SK-N-MC (cell line): ENCODE data around the gene KLHL35.

Experiments used
- EZH2 ChIP-seq: fragments of 200-600 bp; sonication (generic); IDR thresholded peaks from one replicate; pipeline ENCODE4 v1.6.1; 2017; ENCODE audit warnings: antibody characterized with exemption
- FOXP2 ChIP-seq: optimal IDR thresholded peaks from 2 replicates; pipeline ENCODE3; 2011; ENCODE audit warnings: mild to moderate bottlenecking, moderate library complexity; ENCODE audit not compliant: insufficient read depth; ENCODE audit errors: extremely low read length, control extremely low read depth
- POLR2AphosphoS5 ChIP-seq: IDR thresholded peaks from 2 replicates; pipeline ENCODE4 v1.6.1; 2012; ENCODE audit warnings: mild to moderate bottlenecking, low read depth, low read length, borderline replicate concordance

DNA sequence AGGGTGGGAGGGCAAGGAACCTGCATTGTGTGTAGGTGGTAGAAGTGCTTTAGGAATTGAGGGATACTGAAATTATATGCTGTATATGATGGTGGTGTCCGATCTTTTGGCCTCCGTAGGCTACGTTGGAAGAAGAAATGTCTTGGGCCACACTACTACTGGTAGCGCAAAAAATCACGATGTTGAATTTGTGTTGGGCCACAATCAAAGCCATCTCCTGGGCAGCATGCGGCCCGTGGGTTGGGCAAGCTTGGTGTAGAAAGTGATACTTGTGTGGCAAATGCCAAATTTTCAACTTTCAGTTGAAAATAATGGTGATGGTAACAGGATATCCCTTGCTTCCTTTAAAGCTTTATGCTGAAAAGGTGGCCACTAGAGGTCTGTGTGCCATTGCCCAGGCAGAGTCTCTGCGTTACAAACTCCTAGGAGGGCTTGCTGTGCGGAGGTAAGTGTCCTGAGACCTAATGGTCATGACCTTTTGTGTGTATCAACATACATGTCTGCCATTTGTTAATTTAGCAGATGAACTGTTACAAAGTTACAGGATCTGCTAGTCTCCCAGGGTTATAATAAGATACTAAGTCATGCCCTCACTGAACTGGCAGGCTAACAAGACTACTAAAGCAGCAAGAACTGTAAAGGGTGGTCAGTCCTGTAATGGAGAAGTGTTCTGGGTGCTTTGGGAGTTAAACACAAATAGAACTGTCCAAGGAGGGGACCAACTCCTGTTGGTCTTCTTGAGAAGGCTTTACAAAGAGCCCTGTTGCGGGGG, 30.8 kb downstream of the KLHL35 start:
- TF ChIP-seq EZH2: no peak
- TF ChIP-seq POLR2AphosphoS5: no peak
- TF ChIP-seq FOXP2: no peak
